Measurements from ENCODE around the gene FMN1. TPM values are rescaled to one million over a fixed set of nuclear protein-coding genes. Genes with fewer than 3 reads are reported as not detected.

FMN1 gene
- total and polyA plus RNA-seq, 2 of the 8 experiments (the other 6 are each of a cell fraction or from before 2014, with no cell fraction given), result 0.27 to 3.7 TPM

DNA sequence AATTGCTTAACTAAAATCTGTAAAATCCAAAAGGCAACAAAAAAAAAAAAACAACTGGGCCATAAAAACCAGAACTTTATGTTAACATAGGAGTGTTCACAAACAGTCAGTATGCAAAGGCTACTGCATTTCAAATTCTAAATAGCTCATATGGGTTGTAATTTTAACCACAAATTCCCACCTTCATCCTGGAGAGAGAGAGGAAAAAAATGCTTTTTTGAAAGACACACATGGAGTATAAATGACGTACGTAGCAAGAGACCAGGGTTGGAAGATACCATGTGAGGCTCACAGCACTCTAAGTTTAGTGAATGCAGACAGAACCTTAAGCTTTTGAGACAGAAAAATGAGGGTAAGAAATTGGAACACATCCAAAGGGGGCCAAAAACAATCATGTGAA is 115.9 kb downstream of the FMN1 start:
- Histone ChIP-seq H2BK120ac (replicated peaks; ENCODE audit: low read depth, low read length) (no peak overlapping the region), H4K20me1 (replicated peaks in 1 of 2; ENCODE audit: control insufficient read depth in 1 of 2, insufficient read depth in 2 of 2, low read length in 2 of 2) (no peaks in the 10 kb centered on the region), H3K4me2 (ENCODE audit: insufficient read depth in 1 of 2, low read depth in 2 of 2, low read length in 2 of 2) (no peak overlapping the region), H2BK15ac (ENCODE audit: low read length) (no peak overlapping the region), H2AK5ac (ENCODE audit: low read depth, low read length) (no peak overlapping the region), H3K9me3 (ENCODE audit: insufficient read depth in 2 of 2, low read depth in 1 of 2, low read length in 1 of 2) (no peaks in the 10 kb centered on the region), H2AFZ (ENCODE audit: low read length) (no peak overlapping the region), H3K56ac (replicated peaks; ENCODE audit: insufficient read length, low read depth, low read length) (no peak overlapping the region), H4K5ac (ENCODE audit: insufficient read length, low read depth, low read length) (no peak overlapping the region), H2BK20ac (ENCODE audit: low read length) (no peak overlapping the region), H3K23ac (ENCODE audit: insufficient read length) (no peak overlapping the region), H2BK12ac (ENCODE audit: low read depth, low read length) (no peak overlapping the region), H4K8ac (ENCODE audit: extremely low read depth, insufficient read depth, low read length) (no peak overlapping the region), H3K23me2 (ENCODE audit: low read depth, low read length) (no peaks in the 10 kb centered on the region; the same call in 1 of the 2 replicates), H3K79me2 (ENCODE audit: control insufficient read depth in 1 of 2, insufficient read depth in 2 of 2, low read length in 2 of 2) (no peaks in the 10 kb centered on the region), H3K27ac (ENCODE audit: low read depth, low read length) (no peak overlapping the region), H3K4me3 (ENCODE audit: extremely low read depth in 1 of 4, insufficient read depth in 2 of 4, low read depth in 3 of 4, low read length in 4 of 4) (no peak overlapping the region), H3K18ac (ENCODE audit: extremely low read depth, low read length) (no peak overlapping the region), H3K4me1 (replicated peaks in 1 of 4; ENCODE audit: control insufficient read depth in 3 of 4, insufficient read depth in 4 of 4, low read length in 3 of 4) (peaks cover 0 to 4% (median 2%) of the 10 kb centered on the region in 4 experiments; a peak in 5 of 7 replicates), H3K14ac (ENCODE audit: insufficient read length) (no peak overlapping the region), H4K91ac (replicated peaks; ENCODE audit: insufficient read length, low read length) (no peak overlapping the region), H3K36me3 (ENCODE audit: control insufficient read depth in 2 of 4, insufficient read depth in 4 of 4, low read length in 3 of 4) (no peaks in the 10 kb centered on the region), H3K27me3 (replicated peaks in 1 of 4; ENCODE audit: control insufficient read depth in 3 of 4, extremely low read depth in 1 of 4, insufficient read depth in 3 of 4, low read length in 3 of 4) (no peaks in the 10 kb centered on the region), H3K79me1 (ENCODE audit: low read depth, low read length) (no peaks in the 10 kb centered on the region), H3K9ac (replicated peaks in 1 of 4; ENCODE audit: extremely low read depth in 1 of 4, low read depth in 3 of 4, low read length in 3 of 4) (no peak overlapping the region), H3K4ac (replicated peaks; ENCODE audit: insufficient read length, low read depth, low read length) (no peak overlapping the region), H2BK5ac (ENCODE audit: low read depth, low read length) (no peak overlapping the region)
- 100% methylated on average over 2 of the region's 2 CpGs; no CpG with 5 or more reads in 1 of the 2 experiments for WGBS, 2 experiments (ENCODE audit: extremely low coverage in 1 of 2, insufficient coverage in 1 of 2, insufficient read length in 1 of 2, insufficient replicate concordance in 2 of 2, low coverage in 1 of 2, low lambda C conversion rate in 2 of 2, missing lambda C conversion rate in 1 of 2)
- FAIRE-seq, result no peak
- CTCF ChIA-PET (ENCODE audit: partially characterized antibody), result interaction anchor here (1.0 to 2.9 kb wide), 7 partner anchors 56 to 342 kb away, joined by 3 to 10 read pairs (median 4); no protein-coding TSS in a partner anchor
- no peak for DNase-seq (ENCODE audit: low read depth in 1 of 2, low spot score in 2 of 2)
- POLR2A ChIA-PET (ENCODE audit: partially characterized antibody), result interaction anchor here (1.9 kb wide), 1 partner anchor 12 kb away, joined by 6 read pairs; no protein-coding TSS in a partner anchor
- TF ChIP-seq RBBP5 (IDR thresholded peaks at IDR 0.05; ENCODE audit: borderline replicate concordance, low read depth, low read length) (no peak), SP1 (IDR thresholded peaks at IDR 0.05; ENCODE audit: low read depth, low read length) (no peak), KDM4A (IDR thresholded peaks at IDR 0.05; ENCODE audit: low read depth, low read length, severe bottlenecking) (no peak), USF2 (IDR thresholded peaks at IDR 0.05; ENCODE audit: low read length) (no peak)
